ENCODE measurements around the gene RNF34.

The RNF34 gene

GRCh38 chr12:121472150-121472905 is 72.4 kb downstream of the RNF34 start:
- TF ChIP-seq ISL1 (CRISPR knock-in tag; IDR thresholded peaks at IDR 0.05) = peak; percentile 41; the same call in 1 of the 2 replicates
- no peak for TF ChIP-seq PPARA (CRISPR knock-in tag; IDR thresholded peaks at IDR 0.05; ENCODE audit: borderline replicate concordance)
- no peak for ATAC-seq

Measured in SK-N-SH treated with all-trans-retinoic acid at 6 μM for 48 hours (cell line).